DOHH2 (cell line): Measurements from ENCODE around the gene SULF2.

Experiments
- H3F3A ChIP-seq: fragments of 200-600 bp; sonication (generic), shearing (Covaris generic); 2 replicates; pipeline ENCODE4 v1.6.0; 2016; ENCODE audit warnings: antibody characterized with exemption, mild to moderate bottlenecking; ENCODE audit not compliant: control insufficient read depth, insufficient read depth
- H3K27ac ChIP-seq: fragments of 200-600 bp; sonication (generic); 2 replicates; pipeline ENCODE4 v1.5.1; 2014; ENCODE audit warnings: low read depth, mild to moderate bottlenecking, low read length, moderate library complexity
- H3K27me3 ChIP-seq: fragments of 200-600 bp; sonication (generic); 2 replicates; pipeline ENCODE4 v1.6.1; 2014; ENCODE audit warnings: mild to moderate bottlenecking, low read length, mixed read lengths; ENCODE audit not compliant: control insufficient read depth
- H3K36me3 ChIP-seq: fragments of 200-600 bp; sonication (generic); 2 replicates; pipeline ENCODE4 v1.6.1; 2014; ENCODE audit warnings: mild to moderate bottlenecking, low read length, moderate library complexity, mixed read lengths; ENCODE audit not compliant: control insufficient read depth
- H3K4me1 ChIP-seq: fragments of 200-600 bp; sonication (generic); 2 replicates; pipeline ENCODE4 v1.6.1; 2014; ENCODE audit warnings: mild to moderate bottlenecking, low read length, mixed read lengths; ENCODE audit not compliant: control insufficient read depth
- H3K4me2 ChIP-seq: fragments of 200-600 bp; sonication (generic); 2 replicates; pipeline ENCODE4 v1.6.0; 2014; ENCODE audit warnings: mild to moderate bottlenecking, low read length, moderate library complexity
- H3K4me3 ChIP-seq: fragments of 200-600 bp; sonication (generic); 2 replicates; pipeline ENCODE4 v1.5.1; 2014; ENCODE audit warnings: mild to moderate bottlenecking, low read length, mixed read lengths
- H3K79me2 ChIP-seq: fragments of 200-600 bp; sonication (generic); 2 replicates; pipeline ENCODE4 v1.6.1; 2014; ENCODE audit warnings: mild to moderate bottlenecking, low read length, mixed read lengths; ENCODE audit not compliant: control insufficient read depth
- H3K9me2 ChIP-seq: fragments of 200-600 bp; sonication (generic); replicated peaks from 2 replicates; pipeline ENCODE4 v1.6.1; 2014; ENCODE audit warnings: mild to moderate bottlenecking, low read length, mixed read lengths; ENCODE audit not compliant: control insufficient read depth
- H3K9me3 ChIP-seq: fragments of 200-600 bp; sonication (generic); 2 replicates; pipeline ENCODE4 v1.6.1; 2014; ENCODE audit warnings: antibody characterized with exemption, low read length, mixed read lengths; ENCODE audit not compliant: control insufficient read depth, insufficient read depth
- H4K20me1 ChIP-seq: fragments of 200-600 bp; sonication (generic); 2 replicates; pipeline ENCODE4 v1.6.0; 2014; ENCODE audit warnings: low read depth, mild to moderate bottlenecking, antibody characterized with exemption, low read length, moderate library complexity; ENCODE audit not compliant: control insufficient read depth, insufficient read depth
- CTCF ChIP-seq: fragments of 200-600 bp; sonication (generic); IDR thresholded peaks from one replicate; pipeline ENCODE4 v1.5.1; 2014; ENCODE audit warnings: antibody characterized with exemption, mild to moderate bottlenecking, low read depth, low read length; ENCODE audit not compliant: poor library complexity, severe bottlenecking
- EZH2phosphoT487 ChIP-seq: fragments of 200-600 bp; sonication (generic); IDR thresholded peaks from 2 replicates; pipeline ENCODE4 v1.6.1; 2017; ENCODE audit warnings: borderline replicate concordance, mild to moderate bottlenecking, antibody characterized with exemption, low read length, moderate library complexity, mixed read lengths

The SULF2 gene

GRCh38 chr20:47802226-47802920 is 17.1 kb upstream of the SULF2 start:
- no peaks in the 10 kb centered on the region for H3K9me2 ChIP-seq
- no peaks in the 10 kb centered on the region for H3K4me1 ChIP-seq
- H3K27me3 ChIP-seq = no peaks in the 10 kb centered on the region
- H3F3A ChIP-seq = no peaks in the 10 kb centered on the region
- no peak overlapping the region for H3K4me2 ChIP-seq
- TF ChIP-seq EZH2phosphoT487 = no peak
- no peaks in the 10 kb centered on the region for H3K36me3 ChIP-seq
- H3K9me3 ChIP-seq = no peaks in the 10 kb centered on the region
- no peaks in the 10 kb centered on the region for H3K79me2 ChIP-seq
- H3K27ac ChIP-seq = no peak overlapping the region
- no peak overlapping the region for H3K4me3 ChIP-seq
- no peaks in the 10 kb centered on the region for H4K20me1 ChIP-seq

GRCh38 chr20:47801759-47802158 is 16.5 kb upstream of the SULF2 start:
- no peaks in the 10 kb centered on the region for H3K4me1 ChIP-seq
- H3K36me3 ChIP-seq = no peaks in the 10 kb centered on the region
- no peak overlapping the region for H3K27ac ChIP-seq
- H3F3A ChIP-seq = no peaks in the 10 kb centered on the region
- H3K4me2 ChIP-seq = no peak overlapping the region
- no peaks in the 10 kb centered on the region for H4K20me1 ChIP-seq
- no peak overlapping the region for H3K4me3 ChIP-seq
- H3K9me3 ChIP-seq = no peaks in the 10 kb centered on the region
- TF ChIP-seq EZH2phosphoT487 (no peak), CTCF (no peak)
- H3K9me2 ChIP-seq = no peaks in the 10 kb centered on the region
- H3K79me2 ChIP-seq = no peaks in the 10 kb centered on the region
- no peaks in the 10 kb centered on the region for H3K27me3 ChIP-seq

GRCh38 chr20:47801079-47801478 is 15.8 kb upstream of the SULF2 start:
- no peaks in the 10 kb centered on the region for H3K27me3 ChIP-seq
- no peaks in the 10 kb centered on the region for H3K4me1 ChIP-seq
- no peaks in the 10 kb centered on the region for H3K36me3 ChIP-seq
- no peak overlapping the region for H3K27ac ChIP-seq
- no peaks in the 10 kb centered on the region for H3K9me3 ChIP-seq
- no peaks in the 10 kb centered on the region for H3F3A ChIP-seq
- H3K4me3 ChIP-seq = no peak overlapping the region
- TF ChIP-seq EZH2phosphoT487 (no peak), CTCF (no peak)
- no peaks in the 10 kb centered on the region for H3K79me2 ChIP-seq
- no peaks in the 10 kb centered on the region for H4K20me1 ChIP-seq
- H3K9me2 ChIP-seq = no peaks in the 10 kb centered on the region
- H3K4me2 ChIP-seq = no peak overlapping the region

- no peaks in the 10 kb centered on the region for H3F3A ChIP-seq
- no peak overlapping the region for H3K4me3 ChIP-seq
- no peaks in the 10 kb centered on the region for H3K36me3 ChIP-seq
- no peaks in the 10 kb centered on the region for H3K4me1 ChIP-seq
- H3K79me2 ChIP-seq = no peaks in the 10 kb centered on the region
- TF ChIP-seq EZH2phosphoT487 (no peak), CTCF (no peak)
- H3K4me2 ChIP-seq = no peak overlapping the region
- no peak overlapping the region for H3K27ac ChIP-seq
- no peaks in the 10 kb centered on the region for H3K9me3 ChIP-seq
- no peaks in the 10 kb centered on the region for H4K20me1 ChIP-seq
- H3K27me3 ChIP-seq = no peaks in the 10 kb centered on the region
- no peaks in the 10 kb centered on the region for H3K9me2 ChIP-seq
These were observed 15.3 kb upstream of the SULF2 start for GRCh38 chr20:47800623-47801022.
